ENCODE data around the gene CENPU.

Gene CENPU

GRCh38 chr4:184699941-184700340, 34.0 kb downstream of the CENPU start:
- no peak for DNase-seq

GRCh38 chr4:184697956-184698355, 35.9 kb downstream of the CENPU start:
- no peak for DNase-seq

GRCh38 chr4:184695178-184695896, 38.6 kb downstream of the CENPU start:
- no peak for DNase-seq

GRCh38 chr4:184694412-184694956, 39.4 kb downstream of the CENPU start:
- no peak for DNase-seq

DNA sequence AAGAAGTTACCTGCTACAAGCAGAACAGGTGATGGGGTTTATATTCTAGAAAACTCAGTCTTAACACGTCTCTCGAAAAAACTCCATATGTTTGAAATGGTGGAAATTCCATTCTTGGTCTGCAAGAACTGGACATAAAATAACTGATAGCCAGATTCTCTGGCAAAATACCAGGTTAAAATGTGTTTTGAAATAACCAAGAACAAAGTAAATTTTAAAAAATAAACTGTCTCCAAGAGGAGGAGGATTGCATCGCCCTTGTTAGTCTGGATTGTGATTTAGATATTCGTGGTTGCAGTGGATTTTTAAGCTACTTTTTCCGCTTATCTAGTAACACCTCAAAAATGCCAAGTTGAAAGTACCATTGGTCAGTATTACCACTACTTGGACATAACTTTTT, 40.8 kb downstream of the CENPU start:
- no peak for DNase-seq

DNA sequence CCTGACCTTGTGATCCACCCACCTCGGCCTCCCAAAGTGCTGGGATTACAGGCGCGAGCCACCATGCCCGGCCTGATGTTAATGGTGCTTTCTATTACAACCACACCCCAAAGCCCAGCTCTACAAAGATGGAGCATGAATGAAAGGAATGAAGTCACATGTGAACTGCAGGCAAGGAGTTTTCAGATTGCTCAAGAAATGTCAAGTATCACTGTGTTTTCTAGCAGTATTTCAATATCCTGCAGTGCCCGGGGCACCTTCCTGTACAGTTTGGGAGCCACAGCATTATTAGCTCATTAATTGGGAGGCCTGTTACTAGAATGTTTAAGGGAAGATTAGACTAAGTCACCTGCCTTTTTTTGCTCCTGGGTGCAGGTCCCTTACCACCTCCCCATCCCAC, 44.2 kb downstream of the CENPU start:
- DNase-seq: no peak

GRCh38 chr4:184688447-184688846, 45.4 kb downstream of the CENPU start:
- DNase-seq: no peak

- no peak for DNase-seq
These were observed 45.9 kb downstream of the CENPU start for GRCh38 chr4:184688005-184688404.

- no peak for DNase-seq
These were observed 49.3 kb downstream of the CENPU start for GRCh38 chr4:184684491-184685189.

DNA sequence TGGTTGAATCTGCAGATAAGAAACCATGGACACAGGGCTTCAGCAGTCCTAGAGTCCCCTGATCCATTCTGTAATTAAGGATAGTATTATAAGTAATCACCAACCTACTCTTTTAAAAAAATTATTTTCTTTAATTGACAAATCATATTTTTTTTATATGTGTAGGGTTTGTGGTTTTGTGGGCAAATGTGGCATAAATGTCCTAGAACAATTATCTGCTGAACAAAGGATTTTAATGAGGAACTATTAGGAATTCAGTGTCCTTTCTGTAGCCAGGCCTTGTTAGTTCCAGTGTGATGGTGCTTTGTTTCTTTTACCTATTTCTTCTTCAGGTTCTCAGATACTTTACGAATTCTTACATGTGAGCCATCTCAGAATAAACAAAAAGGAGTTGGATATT, 52.0 kb downstream of the CENPU start:
- DNase-seq: no peak

- no peak for DNase-seq
These were observed 53.2 kb downstream of the CENPU start for GRCh38 chr4:184680698-184681097.

GRCh38 chr4:184675821-184676492, 57.9 kb downstream of the CENPU start:
- no peak for DNase-seq

DNA sequence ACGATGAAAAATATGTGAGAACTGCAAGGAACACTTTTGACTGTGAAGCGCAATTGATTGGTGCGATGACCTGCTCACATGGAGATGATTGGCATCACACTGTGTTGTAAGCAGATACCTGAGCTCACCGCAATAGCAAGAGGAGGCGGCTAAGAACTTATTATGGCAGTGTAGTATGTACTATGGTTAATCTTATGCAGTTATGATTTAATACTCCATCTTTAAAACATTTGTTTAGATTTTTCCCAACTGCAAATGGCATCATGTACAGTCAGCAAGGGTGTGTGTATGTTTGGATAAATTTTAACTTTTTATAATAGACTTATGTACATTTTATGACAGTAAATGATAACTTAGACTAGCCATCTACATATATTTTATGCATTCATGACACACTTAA, 58.9 kb downstream of the CENPU start:
- DNase-seq: no peak

GRCh38 chr4:184674011-184674410, 59.9 kb downstream of the CENPU start:
- no peak for DNase-seq

- no peak for DNase-seq
These were observed 61.2 kb downstream of the CENPU start for GRCh38 chr4:184672741-184673140.

GRCh38 chr4:184671101-184671500, 62.8 kb downstream of the CENPU start:
- no peak for DNase-seq

- DNase-seq: no peak
These were observed 64.6 kb downstream of the CENPU start for GRCh38 chr4:184669251-184669650.

- DNase-seq: no peak
These were observed 65.3 kb downstream of the CENPU start for GRCh38 chr4:184668511-184669114.

DNA sequence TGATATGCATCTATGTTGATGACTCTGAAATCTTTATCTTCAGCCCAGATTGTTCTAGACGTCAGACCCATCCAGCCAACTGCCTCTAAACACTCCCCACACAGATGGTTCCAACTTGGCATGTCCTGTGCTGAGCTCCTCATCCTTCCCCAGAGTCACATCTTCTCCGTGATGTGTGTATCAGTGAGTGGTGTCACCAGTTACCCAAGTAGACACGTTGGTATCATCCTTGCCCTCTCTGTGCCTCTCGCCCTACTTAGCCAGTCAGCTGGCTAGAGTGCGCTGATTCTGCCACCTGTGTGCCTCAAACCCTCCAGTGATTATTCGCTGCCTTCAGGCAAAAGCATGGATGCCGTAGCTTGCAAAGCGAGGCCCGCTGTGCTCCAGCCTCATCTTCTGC, 65.8 kb downstream of the CENPU start:
- DNase-seq: no peak

DNA sequence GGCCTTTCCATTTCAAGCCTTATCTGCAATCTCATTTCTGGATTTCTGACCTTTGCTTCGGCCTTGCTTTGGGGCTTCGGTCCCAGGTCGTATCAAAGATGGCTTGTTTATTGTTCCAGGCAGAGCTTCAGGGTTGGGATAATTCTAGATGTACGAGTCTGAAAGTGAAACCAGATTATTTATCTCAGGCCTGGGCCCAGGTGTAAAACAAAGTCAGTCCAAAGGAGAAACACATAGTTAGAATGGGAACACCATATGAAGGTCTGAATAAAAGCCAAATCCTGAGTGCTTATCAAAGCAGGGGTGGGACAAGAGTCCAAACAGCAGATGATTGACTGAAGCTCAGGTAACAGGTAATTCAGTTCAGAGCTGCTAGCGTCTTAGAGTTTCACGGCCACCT, 67.2 kb downstream of the CENPU start:
- DNase-seq: no peak

GRCh38 chr4:184664445-184665210, 69.3 kb downstream of the CENPU start:
- DNase-seq: no peak

DNA sequence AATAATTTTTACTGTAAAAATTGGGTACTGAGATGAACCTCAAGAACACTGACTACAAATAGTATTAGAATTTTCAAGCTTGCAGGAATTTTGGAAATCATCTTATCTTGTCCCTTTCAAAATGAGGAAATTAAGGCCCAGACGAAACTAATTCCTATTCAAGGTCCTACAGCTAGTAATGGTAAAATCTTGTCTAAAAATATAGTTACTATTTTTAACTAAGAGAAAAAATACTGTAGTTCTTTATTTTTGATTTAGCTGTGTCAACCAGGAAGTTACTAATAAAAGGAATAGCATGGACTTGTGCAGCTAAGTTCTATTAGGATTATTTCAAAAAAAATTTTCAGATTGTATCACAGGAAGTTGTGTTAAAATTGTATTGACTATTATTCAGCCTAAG, 71.7 kb downstream of the CENPU start:
- DNase-seq: no peak

DNA sequence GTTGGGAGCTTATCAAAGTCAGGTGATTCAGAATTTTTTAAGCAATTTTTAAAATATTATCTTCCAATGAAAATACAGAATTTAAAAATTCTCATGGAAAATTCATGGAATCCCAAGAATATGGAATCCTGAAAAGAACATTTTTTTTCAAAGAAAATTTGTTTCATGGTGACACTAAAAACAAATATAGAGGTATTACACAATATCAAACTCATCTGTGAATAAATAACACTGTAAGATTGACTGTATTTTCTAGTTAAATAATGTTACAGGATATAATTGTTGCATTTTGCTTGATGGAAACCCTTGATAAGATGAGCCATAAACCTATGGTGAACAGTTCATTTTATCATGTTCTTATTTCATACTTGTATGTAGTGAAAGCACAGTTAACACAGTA, 72.9 kb downstream of the CENPU start:
- no peak for DNase-seq
